ENCODE data around the gene WDR18.

Gene WDR18

DNA sequence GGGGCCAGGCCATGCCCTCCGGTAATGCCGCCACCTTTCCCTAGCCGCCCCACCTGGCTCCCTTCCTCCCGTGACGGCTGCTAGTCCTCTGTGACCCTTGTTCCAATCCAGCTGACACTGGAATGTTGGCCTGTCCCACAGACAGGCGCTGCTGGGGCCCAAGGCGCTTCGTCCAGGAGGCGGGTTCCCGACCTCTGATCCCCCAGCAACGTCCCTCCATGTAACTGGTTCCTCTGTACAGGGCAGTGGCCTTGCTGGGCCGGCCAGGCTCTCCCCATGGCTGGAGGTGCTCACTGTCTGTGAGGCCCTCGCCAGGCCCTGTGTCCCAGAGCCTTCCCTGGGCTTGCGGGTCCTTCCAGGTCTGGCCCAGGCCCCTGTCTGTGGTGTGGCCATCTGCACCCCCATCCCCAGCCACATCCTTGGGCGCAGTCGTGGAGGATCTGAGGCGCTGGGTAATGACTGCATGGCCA, 9.3 kb downstream of the WDR18 start:
- DNase-seq: no peak

DNA sequence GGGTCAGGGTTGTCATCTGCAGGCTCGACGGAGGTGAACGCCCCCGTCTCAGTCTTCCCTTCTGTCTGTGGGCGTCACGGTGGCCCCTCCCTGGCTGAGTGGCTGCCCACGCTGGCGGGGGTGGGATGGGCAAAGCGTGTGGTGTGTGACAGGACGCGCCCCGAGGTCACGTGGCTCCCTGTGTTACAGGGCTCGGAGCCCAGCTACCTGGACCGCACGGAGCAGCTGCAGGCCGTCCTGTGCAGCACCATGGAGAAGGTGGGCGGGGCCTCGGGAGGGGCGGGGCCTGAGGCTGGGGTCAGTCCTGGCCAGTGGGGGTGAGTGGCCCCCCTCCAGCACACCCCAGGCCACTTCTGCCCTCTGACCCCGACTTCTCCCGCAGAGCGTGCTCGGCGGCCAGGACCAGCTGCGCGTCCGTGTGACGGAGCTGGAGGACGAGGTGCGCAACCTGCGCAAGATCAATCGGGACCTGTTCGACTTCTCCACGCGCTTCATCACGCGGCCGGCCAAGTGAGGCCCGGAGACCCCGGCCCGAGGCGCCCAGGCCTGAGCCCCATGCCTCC, 9.8 kb downstream of the WDR18 start:
- DNase-seq: no peak

DNA sequence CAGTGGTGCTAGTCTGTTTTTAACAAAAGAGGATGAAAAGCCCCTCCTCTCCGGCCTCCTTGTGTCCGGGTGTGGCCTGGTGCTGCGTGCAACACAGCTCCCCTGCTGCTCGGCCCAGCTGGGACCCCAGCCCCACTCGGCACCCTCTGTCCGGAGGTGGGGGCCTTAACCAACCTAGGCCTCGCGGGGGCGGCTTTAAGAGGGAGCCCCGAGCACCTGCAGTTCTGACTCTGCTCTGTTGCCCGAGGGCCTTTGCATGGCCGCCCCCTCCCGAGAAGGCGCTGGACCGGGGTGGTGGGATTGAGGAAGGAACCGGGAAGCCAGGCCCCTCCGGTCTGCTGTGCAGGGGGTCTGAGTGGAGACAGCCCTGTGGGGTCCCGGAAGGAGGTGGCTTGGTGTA, 10.4 kb downstream of the WDR18 start:
- DNase-seq: no peak

DNA sequence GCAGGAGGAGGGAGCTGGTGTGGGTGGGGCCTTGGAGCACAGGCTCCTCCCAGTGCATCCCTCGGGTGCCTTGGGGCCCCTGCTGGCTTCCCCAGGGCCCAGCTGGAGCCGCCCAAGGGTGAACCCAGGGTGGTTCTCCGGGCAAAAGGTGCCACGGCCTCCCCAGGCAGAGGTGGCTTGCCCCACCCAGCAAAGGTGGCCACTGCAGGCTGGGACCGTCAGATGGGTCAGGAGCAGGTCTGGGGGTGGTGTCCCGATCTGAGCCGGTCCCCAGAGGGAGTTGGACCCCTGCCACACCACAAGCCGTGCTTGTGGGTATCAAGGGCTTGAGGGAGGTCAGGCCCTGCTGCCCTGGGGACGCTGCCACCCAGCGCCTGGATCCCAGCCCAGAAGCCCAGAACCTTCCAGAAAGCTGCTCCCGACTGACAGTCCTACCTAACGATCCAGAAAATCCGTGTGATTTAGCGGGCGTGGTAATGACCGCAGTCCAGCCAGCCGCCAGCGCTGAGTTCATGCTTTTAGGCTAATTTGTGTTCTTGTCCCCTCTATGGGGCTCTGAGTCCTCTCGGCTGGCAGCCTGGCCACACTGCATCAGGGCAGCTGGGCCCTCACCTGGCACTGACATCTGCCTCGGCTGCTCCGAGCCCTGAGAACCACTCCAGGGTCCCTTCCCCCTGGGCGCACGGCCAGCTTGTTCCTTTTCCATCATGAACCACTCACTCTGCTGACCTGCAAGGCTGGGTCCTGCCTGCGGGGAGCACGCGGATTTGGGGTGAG, 11.1 kb downstream of the WDR18 start:
- DNase-seq: no peak

DNA sequence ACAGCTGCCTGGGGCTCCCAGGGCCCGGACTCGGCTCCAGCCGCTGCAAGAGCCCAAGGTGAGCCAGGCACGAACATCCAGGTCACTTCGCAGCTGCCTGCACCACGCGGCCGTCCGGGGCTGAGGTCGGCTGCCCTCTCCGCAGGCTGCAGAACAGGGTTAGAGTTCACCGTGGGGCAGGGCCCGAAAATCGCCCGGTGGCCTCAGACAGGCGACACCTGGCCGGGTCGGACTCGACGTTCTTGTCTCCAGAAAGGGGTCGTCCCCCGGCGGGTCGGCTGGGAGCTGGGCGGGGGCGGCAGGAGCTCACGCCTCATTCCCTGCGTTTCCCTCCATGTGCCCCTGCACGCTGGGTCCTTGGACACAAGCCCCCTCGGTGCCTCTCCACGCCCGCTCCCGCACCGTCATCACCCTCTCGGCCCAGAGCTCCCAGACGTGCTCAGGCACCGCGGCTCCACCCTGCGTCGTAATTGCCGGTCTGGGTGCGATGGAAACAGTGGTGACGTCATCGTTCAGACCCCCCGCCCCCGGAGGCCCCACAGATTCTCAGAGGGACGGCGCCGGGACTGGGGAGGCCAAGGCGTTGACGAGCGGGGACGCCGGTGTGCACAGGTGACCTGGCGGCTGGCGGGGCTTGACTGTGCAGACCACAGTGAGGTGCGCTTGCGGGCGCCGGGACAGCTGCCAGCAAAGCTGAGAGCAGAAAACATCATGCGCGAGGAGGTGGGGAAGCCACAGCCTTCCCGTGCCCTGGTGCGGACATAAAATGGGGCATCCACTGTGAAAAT, 12.1 kb downstream of the WDR18 start:
- DNase-seq: peak; percentile 84 to 89

DNA sequence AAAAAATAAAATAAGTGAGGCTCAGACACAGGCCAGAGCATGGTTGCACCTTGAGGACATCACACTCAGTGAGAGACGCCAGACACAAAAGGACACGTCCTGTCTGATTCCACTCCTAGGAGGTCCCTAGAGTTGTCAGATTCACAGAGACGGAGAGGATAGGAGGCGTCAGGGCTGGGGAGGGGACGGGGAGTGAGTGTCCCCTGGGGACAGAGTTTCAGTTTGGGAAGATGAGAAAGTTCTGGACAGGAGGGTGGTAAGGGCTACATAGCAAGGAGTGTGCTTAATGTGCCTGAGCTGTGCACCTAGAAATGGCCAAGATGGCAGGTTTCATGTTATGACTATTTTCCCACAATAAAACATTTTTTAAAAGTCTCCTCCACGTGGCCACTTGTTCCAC, 13.9 kb downstream of the WDR18 start:
- DNase-seq: no peak

DNA sequence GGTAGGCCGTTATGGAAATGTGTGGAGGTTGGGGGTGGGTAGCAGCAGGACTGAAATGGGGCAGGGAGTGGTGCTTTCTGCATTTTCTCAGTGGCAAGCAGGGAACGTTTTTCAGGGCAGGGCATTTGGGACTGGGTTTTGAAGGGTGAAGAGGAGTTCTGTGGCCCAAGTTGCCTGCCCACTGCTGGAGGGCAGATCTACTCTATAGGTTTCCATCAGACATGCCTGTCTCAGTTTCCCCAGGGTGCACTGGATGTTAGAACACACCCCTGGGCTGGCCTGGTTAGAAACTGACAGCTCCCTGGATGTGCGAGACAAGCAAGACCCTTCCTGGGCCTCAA, 15.2 kb downstream of the WDR18 start:
- no peak for DNase-seq

DNA sequence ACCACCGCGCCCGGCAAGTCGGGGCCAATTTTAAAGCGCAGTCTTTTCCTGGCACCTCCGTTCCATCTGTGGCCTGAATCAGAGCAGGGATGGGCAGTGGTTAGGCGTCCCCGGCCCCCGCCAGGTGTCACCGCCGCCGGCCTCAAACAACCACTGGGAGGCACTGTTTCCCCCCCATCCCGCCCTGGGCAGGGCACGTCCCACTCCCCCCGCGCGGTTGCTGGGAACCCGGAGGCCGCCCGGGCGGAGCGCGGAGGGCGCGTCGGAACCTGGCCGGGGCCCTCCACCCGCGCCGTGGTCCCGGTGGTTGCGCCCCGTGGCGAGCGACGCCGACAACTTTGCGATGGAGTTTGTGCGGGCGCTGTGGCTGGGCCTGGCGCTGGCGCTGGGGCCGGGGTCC, 15.9 kb downstream of the WDR18 start, which contains the start of gene GRIN3B:
GRIN3B (plus strand) TSS at position 325 of the 400 bp plus-strand sequence; CDS start at position 344, 19 bp downstream.
- DNase-seq: peak; percentile 63 to 73

DNA sequence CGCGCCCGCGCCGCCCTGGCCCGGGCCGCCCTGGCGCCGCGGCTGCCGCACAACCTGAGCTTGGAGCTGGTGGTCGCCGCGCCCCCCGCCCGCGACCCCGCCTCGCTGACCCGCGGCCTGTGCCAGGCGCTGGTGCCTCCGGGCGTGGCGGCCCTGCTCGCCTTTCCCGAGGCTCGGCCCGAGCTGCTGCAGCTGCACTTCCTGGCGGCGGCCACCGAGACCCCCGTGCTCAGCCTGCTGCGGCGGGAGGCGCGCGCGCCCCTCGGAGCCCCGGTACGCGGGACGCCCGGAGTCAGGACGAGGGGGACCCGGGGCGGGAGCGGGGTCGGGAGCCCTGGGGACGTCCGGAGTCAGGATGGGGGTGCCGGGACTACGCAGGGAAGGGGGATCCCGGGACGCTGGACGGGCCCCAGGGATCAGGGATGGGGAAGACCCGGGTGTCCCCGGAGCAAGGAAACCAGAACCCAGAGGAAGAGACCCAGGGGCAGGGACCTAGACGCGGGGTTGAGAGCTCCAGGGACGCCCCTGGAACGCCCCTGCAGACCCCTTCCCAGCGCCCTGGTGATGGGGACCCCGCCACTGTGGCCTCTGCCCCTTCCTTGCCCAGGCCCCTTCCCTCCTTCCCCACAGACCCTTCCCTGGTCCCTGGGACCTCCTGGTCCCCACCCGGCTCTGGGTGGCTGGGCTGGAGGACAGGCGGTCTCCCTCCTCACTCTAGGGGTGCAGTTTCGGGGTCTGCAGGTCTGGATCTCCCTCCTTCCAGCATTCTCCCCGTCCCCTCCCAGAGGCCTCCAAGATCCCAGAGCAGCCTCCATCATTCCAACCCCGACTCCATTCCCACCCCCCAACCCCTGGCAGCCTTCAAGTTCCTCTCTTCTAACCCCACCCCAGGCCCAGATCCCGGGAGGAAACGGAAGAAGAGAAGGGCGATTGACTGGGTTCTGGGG, 16.7 kb downstream of the WDR18 start:
- no peak for DNase-seq

DNA sequence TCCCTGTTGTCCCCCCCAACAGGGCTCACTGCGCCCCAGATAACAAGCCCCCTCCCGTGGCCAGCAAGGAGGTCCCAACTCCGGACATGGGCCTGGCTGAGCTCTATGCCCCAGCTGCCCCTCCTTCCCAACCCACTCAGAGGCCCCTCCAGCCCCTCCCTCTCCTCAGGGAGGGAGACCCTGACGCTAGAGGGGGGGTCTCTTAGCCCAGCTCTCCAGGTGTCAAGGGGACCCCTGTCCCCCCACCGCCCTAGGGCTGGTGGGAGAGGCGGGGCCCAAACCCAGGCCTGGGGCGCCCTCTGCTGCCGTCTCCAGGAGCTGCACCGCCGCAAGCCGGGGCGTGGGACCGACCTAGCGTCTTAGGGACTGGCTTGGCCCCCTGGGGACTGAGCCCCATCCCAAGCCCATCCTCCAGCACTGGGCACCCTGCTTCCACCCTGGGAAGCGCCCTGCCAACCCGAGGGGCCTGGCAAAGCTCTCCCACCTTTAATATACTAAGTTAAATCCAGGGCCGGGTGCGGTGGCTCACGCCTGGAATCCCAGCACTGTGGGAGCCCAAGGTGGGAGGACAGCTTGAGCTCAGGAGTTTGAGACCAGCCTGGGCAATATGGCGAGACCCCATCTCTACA, 17.5 kb downstream of the WDR18 start:
- DNase-seq: peak; percentile 64 to 73

DNA sequence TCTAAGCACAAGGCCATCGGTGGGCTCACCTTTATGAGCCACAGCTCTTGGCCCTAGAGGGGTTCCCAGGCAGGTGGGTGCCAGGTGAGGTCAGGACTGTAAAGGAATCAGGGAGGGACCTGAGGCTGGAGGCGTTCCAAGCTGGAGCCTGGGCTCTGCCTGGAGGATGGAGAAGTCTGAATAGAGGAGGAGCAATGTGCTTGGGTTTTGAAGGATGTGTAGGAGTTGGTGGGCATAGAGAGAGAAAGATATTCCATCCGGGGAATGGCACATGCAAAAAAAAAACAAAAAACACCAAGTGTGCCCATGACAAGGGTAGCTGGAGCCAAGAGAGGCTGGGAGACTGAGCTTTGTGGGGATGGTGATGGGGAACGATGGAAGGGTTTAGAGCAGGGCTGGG, 18.5 kb downstream of the WDR18 start:
- DNase-seq: no peak

DNA sequence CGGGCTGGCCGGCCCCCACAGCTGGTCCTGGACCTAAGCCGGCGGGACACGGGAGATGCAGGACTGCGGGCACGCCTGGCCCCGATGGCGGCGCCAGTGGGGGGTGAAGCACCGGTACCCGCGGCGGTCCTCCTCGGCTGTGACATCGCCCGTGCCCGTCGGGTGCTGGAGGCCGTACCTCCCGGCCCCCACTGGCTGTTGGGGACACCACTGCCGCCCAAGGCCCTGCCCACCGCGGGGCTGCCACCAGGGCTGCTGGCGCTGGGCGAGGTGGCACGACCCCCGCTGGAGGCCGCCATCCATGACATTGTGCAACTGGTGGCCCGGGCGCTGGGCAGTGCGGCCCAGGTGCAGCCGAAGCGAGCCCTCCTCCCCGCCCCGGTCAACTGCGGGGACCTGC, 19.1 kb downstream of the WDR18 start:
- DNase-seq: no peak

DNA sequence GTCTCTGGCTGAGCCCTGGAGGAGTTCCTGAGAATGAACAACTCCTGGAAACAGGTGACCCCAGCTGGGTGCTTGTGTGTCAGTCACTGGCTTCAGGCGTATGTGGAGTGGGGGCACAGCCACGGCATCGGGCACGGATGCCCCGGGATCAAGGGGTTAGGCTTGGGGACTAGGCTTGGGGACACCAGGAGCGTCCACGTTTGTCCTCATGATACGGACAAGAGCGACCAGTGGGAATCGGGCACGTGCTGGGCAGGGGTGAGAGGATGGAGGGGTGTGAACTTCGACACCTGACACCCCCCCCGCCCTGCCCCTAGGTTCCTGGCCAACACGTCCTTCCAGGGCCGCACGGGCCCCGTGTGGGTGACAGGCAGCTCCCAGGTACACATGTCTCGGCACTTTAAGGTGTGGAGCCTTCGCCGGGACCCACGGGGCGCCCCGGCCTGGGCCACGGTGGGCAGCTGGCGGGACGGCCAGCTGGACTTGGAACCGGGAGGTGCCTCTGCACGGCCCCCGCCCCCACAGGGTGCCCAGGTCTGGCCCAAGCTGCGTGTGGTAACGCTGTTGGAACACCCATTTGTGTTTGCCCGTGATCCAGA, 20.2 kb downstream of the WDR18 start:
- DNase-seq: no peak

DNA sequence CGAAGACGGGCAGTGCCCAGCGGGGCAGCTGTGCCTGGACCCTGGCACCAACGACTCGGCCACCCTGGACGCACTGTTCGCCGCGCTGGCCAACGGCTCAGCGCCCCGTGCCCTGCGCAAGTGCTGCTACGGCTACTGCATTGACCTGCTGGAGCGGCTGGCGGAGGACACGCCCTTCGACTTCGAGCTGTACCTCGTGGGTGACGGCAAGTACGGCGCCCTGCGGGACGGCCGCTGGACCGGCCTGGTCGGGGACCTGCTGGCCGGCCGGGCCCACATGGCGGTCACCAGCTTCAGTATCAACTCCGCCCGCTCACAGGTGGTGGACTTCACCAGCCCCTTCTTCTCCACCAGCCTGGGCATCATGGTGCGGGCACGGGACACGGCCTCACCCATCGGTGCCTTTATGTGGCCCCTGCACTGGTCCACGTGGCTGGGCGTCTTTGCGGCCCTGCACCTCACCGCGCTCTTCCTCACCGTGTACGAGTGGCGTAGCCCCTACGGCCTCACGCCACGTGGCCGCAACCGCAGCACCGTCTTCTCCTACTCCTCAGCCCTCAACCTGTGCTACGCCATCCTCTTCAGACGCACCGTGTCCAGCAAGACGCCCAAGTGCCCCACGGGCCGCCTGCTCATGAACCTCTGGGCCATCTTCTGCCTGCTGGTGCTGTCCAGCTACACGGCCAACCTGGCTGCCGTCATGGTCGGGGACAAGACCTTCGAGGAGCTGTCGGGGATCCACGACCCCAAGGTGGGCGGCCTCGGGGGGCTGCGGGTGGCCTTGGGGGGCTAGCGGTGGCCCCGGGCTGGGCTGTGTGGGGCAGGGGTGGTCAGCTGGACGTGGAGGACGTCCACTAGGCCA, 20.9 kb downstream of the WDR18 start:
- no peak for DNase-seq

DNA sequence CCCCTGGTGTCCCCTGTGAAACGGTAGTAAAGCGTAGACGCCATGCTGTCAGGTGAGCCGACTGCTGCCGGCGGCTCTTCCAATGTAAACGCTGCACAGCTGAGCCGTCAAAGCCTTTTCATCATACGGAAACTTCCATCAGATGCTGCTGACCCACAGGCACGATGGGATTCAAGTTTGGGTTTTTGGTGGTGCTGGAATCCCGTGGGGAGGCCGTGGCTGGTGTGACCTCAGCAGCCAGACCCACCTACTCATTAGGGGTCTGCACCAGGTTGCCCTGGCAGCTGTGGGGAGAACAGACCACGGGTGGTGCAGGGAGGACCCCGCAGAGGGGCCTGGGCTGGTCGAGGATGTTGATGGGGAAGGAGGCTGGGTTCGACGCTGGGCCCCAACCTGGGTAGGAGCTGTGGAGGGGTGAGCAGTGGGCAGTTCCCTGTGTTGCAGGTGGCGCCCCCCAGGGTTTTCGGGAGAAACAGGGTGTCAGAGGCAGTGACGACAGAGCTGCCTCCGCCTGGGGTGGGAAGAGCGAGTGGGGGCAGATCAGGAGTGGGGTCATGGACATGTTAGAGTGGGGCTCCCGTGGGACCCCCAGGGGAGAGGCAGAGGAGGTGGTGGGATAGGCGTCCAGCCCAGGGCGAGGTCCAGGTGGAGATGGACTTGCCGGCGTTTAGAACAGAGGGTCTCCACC, 22.7 kb downstream of the WDR18 start:
- no peak for DNase-seq

DNA sequence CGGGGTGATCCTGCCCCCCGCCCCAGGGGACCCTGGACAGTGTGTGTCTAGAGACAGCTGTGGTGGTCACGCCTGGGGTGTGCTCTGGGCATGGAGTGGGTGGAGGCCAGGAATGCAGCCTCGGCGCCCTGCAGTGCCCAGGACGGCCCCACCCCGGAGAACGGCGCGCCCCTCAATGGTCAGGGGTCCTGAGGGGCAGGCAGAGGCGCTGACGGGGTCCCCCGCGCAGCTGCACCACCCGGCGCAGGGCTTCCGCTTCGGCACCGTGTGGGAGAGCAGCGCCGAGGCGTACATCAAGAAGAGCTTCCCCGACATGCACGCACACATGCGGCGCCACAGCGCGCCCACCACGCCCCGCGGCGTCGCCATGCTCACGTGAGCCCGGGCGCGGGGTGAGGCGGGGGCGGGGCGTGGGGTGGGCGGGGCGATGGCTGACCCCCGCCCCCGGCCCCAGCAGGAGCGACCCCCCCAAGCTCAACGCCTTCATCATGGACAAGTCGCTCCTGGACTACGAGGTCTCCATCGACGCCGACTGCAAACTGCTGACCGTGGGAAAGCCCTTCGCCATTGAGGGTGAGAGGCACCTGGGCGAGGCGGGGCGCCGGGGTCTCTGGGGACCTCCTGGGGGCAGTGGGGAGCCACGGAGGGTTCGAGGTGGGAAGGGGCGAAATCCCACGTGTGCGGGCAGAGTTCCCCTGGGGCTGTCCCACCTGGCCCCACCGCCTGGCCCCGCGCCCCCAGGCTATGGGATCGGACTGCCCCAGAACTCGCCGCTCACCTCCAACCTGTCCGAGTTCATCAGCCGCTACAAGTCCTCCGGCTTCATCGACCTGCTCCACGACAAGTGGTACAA, 23.5 kb downstream of the WDR18 start:
- no peak for DNase-seq

DNA sequence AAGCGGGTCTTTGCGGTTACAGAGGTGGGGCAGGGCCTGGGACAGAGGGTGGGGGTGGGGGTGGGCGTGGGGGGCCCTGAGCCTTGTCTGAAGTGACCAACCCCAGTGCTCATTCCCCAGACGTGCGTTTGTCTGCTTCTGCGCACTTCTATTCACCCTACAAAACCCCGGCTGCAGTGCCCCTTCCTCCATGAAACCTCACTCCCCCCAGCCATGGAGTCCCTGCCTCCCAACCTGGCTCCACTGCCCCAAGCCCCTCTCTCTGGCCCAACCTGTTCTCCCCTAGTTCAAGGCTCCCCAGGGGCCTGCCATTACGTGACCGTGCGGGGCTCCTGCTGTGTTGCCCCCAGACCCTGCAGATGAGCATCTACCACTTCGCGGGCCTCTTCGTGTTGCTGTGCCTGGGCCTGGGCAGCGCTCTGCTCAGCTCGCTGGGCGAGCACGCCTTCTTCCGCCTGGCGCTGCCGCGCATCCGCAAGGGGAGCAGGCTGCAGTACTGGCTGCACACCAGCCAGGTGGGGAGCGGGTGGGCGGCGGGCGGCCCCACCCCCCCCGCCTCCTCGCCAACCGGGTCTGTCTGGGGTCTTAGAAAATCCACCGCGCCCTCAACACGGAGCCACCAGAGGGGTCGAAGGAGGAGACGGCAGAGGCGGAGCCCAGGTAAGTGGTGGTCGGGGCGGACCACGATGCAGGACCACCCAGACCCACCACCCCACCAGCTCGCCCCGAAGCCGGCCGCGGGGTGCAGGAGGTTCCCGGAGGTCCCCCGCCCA, 24.3 kb downstream of the WDR18 start:
- DNase-seq: no peak
